ENCODE measurements around the gene DHRS7C.

DHRS7C gene

GRCh38 chr17:9760266-9760665 lies 31.1 kb downstream of the DHRS7C start:
- DNase-seq: no peak

GRCh38 chr17:9755083-9755482 lies 36.3 kb downstream of the DHRS7C start:
- no peak for DNase-seq

DNA sequence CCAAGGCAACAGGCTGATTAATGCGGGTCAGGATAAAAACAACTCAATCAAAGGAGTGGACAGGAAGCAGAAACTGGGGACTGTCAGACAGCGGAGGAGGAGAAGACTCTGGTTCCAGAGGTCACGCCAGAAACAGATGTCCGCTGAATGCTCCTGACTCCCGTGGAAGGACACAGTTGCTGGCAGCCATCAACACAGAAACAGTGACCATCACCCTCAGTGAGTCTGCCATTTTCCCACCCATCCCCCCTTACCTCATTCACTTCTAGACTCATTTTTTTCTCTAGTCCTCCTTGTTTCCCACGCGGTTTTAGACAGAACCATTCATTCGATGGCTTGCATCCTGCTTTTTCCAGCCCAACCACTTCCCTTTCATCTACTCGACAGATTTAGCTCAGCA lies 40.9 kb downstream of the DHRS7C start:
- DNase-seq: no peak

DNA sequence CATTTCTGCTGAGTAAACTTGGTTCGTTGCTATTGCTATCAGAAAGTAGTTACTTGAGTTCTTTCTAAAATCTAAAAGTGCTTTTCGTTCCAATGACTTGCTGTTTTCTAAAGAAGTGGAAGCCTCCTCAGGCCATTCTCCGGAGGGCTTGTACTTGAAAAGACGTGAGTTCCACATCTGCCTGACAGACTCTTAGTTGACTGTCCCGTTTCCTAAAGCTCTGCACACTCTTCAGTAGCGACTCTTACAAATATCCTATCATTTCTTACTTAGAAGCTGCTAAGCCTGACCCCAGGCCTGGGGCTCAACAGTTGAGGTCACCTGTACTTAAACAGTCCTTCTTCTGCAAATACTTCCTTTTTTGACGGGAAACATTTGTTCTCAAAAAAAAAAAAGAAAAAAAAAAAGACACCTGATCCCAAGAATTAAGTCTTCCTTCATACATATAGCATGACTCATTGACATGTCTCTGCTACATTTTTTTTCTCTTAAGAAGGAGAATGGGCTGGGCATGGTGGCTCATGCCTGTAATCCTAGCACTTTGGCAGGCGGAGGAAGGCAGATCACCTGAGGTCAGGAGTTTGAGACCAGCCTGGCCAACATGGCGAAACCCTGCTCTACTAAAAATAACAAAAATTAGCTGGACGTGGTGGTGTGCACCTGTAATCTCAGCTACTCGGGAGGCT lies 61.5 kb downstream of the DHRS7C start:
- DNase-seq: no peak

GRCh38 chr17:9729034-9729650 lies 62.2 kb downstream of the DHRS7C start:
- DNase-seq: no peak

- no peak for DNase-seq
Measured at GRCh38 chr17:9728564-9728963, 62.8 kb downstream of the DHRS7C start.

DNA sequence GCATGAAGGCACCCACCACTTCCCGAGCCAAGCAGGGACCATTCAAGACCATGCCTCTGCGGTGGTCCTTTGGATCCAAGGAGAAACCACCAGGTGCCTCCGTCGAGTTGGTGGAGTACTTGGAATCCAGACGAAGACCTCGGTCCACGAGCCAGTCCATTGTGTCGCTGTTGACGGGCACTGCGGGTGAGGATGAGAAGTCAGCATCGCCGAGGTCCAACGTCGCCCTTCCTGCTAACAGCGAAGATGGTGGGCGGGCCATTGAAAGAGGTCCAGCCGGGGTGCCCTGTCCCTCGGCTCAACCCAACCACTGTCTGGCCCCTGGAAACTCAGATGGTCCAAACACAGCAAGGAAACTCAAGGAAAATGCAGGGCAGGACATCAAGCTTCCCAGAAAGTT lies 63.4 kb downstream of the DHRS7C start:
- DNase-seq: no peak

- DNase-seq: no peak
Measured at GRCh38 chr17:9726291-9726690, 65.1 kb downstream of the DHRS7C start.

- no peak for DNase-seq
Measured at GRCh38 chr17:9725575-9725974, 65.8 kb downstream of the DHRS7C start.
